Renal pelvis (tissue), 12 donors: ENCODE data around the gene GOT2. TPM values are rescaled to one million over a fixed set of nuclear protein-coding genes. Genes with fewer than 3 reads are reported as not detected.
"Not testable (repeated sequence)": the region's sequence is repeated elsewhere in the genome, so short reads cannot be mapped to it uniquely, and the experiment has no call there.

Source experiments
- DNase-seq: peaks from one replicate; pipeline ENCODE4 v3.0.0-alpha.2; 2013
- long read RNA-seq, 16 experiments: transcript quantifications; one replicate each; lab custom pipeline, GENCODE V29; 2026
- polyA plus RNA-seq, 3 donors: library from polyadenylated mRNA; unstranded; fragments of 120-200 nt; gene quantifications; one replicate each; pipeline ENCODE4 v1.2.1, GENCODE V29; 2013; ENCODE audit not compliant: insufficient read length in 3 of 3

Gene GOT2
- polyA plus RNA-seq = 100 to 1,000 TPM in 1 of 3 donors, 10 to 100 TPM in 2; 92.5 to 105 (median 96.6) TPM
- long read RNA-seq, donor 1, transcript GOT2-201 (10 exons, 2,462 nt) = major isoform, 23 of 23 reads
- long read RNA-seq, donor 1, partial matches to known transcripts = 0 of 23 reads
- long read RNA-seq, donor 1, other reads (novel, unspliced or antisense) = 0 of 23 reads
- long read RNA-seq, donor 2, transcript GOT2-201 (10 exons, 2,462 nt) = major isoform, 35 of 36 reads
- long read RNA-seq, donor 2, partial matches to known transcripts = 0 of 36 reads
- long read RNA-seq, donor 2, other reads (novel, unspliced or antisense) = 0 of 36 reads
- long read RNA-seq, donor 3, transcript GOT2-201 (10 exons, 2,462 nt) = major isoform, 20 of 37 reads
- long read RNA-seq, donor 3, partial matches to known transcripts = 13 of 37 reads
- long read RNA-seq, donor 3, other reads (novel, unspliced or antisense) = 0 of 37 reads
- long read RNA-seq, donor 4, transcript GOT2-201 (10 exons, 2,462 nt) = major isoform, 36 of 43 reads
- long read RNA-seq, donor 4, partial matches to known transcripts = 7 of 43 reads
- long read RNA-seq, donor 4, other reads (novel, unspliced or antisense) = 0 of 43 reads
- long read RNA-seq, donor 5, transcript GOT2-201 (10 exons, 2,462 nt) = major isoform, 7 of 13 reads
- long read RNA-seq, donor 5, partial matches to known transcripts = 6 of 13 reads
- long read RNA-seq, donor 5, other reads (novel, unspliced or antisense) = 0 of 13 reads
- long read RNA-seq, donor 6, transcript GOT2-201 (10 exons, 2,462 nt) = major isoform, 20 of 24 reads
- long read RNA-seq, donor 6, partial matches to known transcripts = 0 of 24 reads
- long read RNA-seq, donor 6, other reads (novel, unspliced or antisense) = 0 of 24 reads
- long read RNA-seq, donor 7, transcript GOT2-201 (10 exons, 2,462 nt) = major isoform, 26 of 63 reads
- long read RNA-seq, donor 7, partial matches to known transcripts = 33 of 63 reads
- long read RNA-seq, donor 7, other reads (novel, unspliced or antisense) = 0 of 63 reads
- long read RNA-seq, donor 8, partial matches to known transcripts = 0 of 4 reads
- long read RNA-seq, donor 8, other reads (novel, unspliced or antisense) = 0 of 4 reads
- long read RNA-seq, donor 9, transcript GOT2-201 (10 exons, 2,462 nt) = major isoform, 30 of 40 reads
- long read RNA-seq, donor 9, partial matches to known transcripts = 10 of 40 reads
- long read RNA-seq, donor 9, other reads (novel, unspliced or antisense) = 0 of 40 reads
- long read RNA-seq, donor 10, transcript GOT2-201 (10 exons, 2,462 nt) = major isoform, 20 of 28 reads
- long read RNA-seq, donor 10, partial matches to known transcripts = 5 of 28 reads
- long read RNA-seq, donor 10, other reads (novel, unspliced or antisense) = 0 of 28 reads
- long read RNA-seq, donor 11, transcript GOT2-201 (10 exons, 2,462 nt) = major isoform, 12 of 12 reads
- long read RNA-seq, donor 11, partial matches to known transcripts = 0 of 12 reads
- long read RNA-seq, donor 11, other reads (novel, unspliced or antisense) = 0 of 12 reads
- long read RNA-seq, donor 12, transcript GOT2-201 (10 exons, 2,462 nt) = major isoform, 34 of 43 reads
- long read RNA-seq, donor 12, partial matches to known transcripts = 7 of 43 reads
- long read RNA-seq, donor 12, other reads (novel, unspliced or antisense) = 0 of 43 reads
- long read RNA-seq, donor 13, partial matches to known transcripts = 34 of 36 reads
- long read RNA-seq, donor 13, other reads (novel, unspliced or antisense) = 0 of 36 reads
- long read RNA-seq, donor 14 = 0 reads
- long read RNA-seq, donor 15 = 0 reads
- long read RNA-seq, donor 16, transcript GOT2-201 (10 exons, 2,462 nt) = major isoform, 20 of 34 reads
- long read RNA-seq, donor 16, partial matches to known transcripts = 12 of 34 reads
- long read RNA-seq, donor 16, other reads (novel, unspliced or antisense) = 0 of 34 reads

- peak; percentile 82 for DNase-seq
Measured at GRCh38 chr16:58733671-58734458, at the start of gene GOT2. Gene GOT2 (minus strand): TSS chr16:58734316. CDS start chr16:58734228, 88 bp downstream.

- DNase-seq = not testable (repeated sequence)
Measured at GRCh38 chr16:58779291-58779690, 45.2 kb upstream of the GOT2 start.

- no peak for DNase-seq
Measured at GRCh38 chr16:58773870-58774269, 39.8 kb upstream of the GOT2 start.

GRCh38 chr16:58768145-58768544 is 34.0 kb upstream of the GOT2 start:
- DNase-seq = no peak

- DNase-seq = no peak
Measured at GRCh38 chr16:58767581-58767980, 33.5 kb upstream of the GOT2 start.

- no peak for DNase-seq
Measured at GRCh38 chr16:58756650-58757332, 22.7 kb upstream of the GOT2 start.

- DNase-seq = peak; percentile 69
Measured at GRCh38 chr16:58755989-58756649, 22.0 kb upstream of the GOT2 start.

GRCh38 chr16:58753711-58754134 is 19.6 kb upstream of the GOT2 start:
- DNase-seq = no peak

GRCh38 chr16:58744497-58744896 is 10.4 kb upstream of the GOT2 start:
- DNase-seq = no peak

- DNase-seq = no peak
Measured at GRCh38 chr16:58741976-58742375, 7.9 kb upstream of the GOT2 start.

GRCh38 chr16:58741166-58741565 is 7.0 kb upstream of the GOT2 start:
- DNase-seq = no peak

GRCh38 chr16:58738672-58739296 is 4.7 kb upstream of the GOT2 start:
- DNase-seq = no peak

- DNase-seq = not testable (repeated sequence)
Measured at GRCh38 chr16:58736341-58736740, 2.2 kb upstream of the GOT2 start.

GRCh38 chr16:58734459-58734787 is 307 bp upstream of the GOT2 start:
- DNase-seq = no peak

GRCh38 chr16:58733248-58733670 is 857 bp downstream of the GOT2 start:
- peak; percentile 22 for DNase-seq

GRCh38 chr16:58732545-58733247 is 1.4 kb downstream of the GOT2 start:
- no peak for DNase-seq

GRCh38 chr16:58730724-58731370 is 3.3 kb downstream of the GOT2 start:
- DNase-seq = no peak
